Kidney (tissue), 14 donors: ENCODE data around the gene SLC7A4. TPM values are rescaled to one million over a fixed set of nuclear protein-coding genes. Genes with fewer than 3 reads are reported as not detected.

Source experiments
- DNase-seq, 5 donors: peaks; one replicate each; pipeline ENCODE4 v3.0.0-alpha.2; 2013 to 2020
- FAIRE-seq: peaks from 2 replicates; lab custom pipeline; 2012; peaks lifted over from hg19 to GRCh38; lab: Jason Lieb, UNC
- H3K27ac ChIP-seq, 2 donors: one replicate each; pipeline ENCODE4 v1.7.0; 2013; ENCODE audit warnings: low read depth in 2 of 2, low read length in 2 of 2, inconsistent platforms in 1 of 2
- H3K27me3 ChIP-seq: one replicate; pipeline ENCODE4 v1.7.1; 2013; ENCODE audit warnings: low read length, inconsistent platforms; ENCODE audit not compliant: control insufficient read depth, insufficient read depth
- H3K36me3 ChIP-seq, 3 donors: one replicate each; pipeline versions ENCODE4 v1.7.0 to v1.7.1; 2013; ENCODE audit warnings: low read length in 3 of 3, control low read depth in 1 of 3, inconsistent platforms in 1 of 3; ENCODE audit not compliant: insufficient read depth in 3 of 3, control insufficient read depth in 2 of 3
- H3K4me1 ChIP-seq, 3 donors: one replicate each; pipeline versions ENCODE4 v1.7.0 to v1.7.1; 2013; ENCODE audit warnings: low read length in 3 of 3, inconsistent platforms in 1 of 3, low read depth in 1 of 3; ENCODE audit not compliant: control insufficient read depth in 2 of 3, insufficient read depth in 2 of 3
- H3K4me3 ChIP-seq, 3 donors: one replicate each; pipeline versions ENCODE4 v1.7.0 to v1.8.1; 2013; ENCODE audit warnings: low read length in 3 of 3, control low read depth in 1 of 3, inconsistent platforms in 1 of 3
- H3K9ac ChIP-seq, 3 donors: one replicate each; pipeline versions ENCODE4 v1.7.0 to v1.7.1; 2013; ENCODE audit warnings: low read length in 3 of 3, control low read depth in 1 of 3, inconsistent platforms in 1 of 3
- H3K9me3 ChIP-seq, 3 donors: one replicate each; pipeline versions ENCODE4 v1.7.0 to v1.7.1; 2013; ENCODE audit warnings: low read length in 3 of 3, control low read depth in 1 of 3, inconsistent platforms in 1 of 3; ENCODE audit not compliant: control insufficient read depth in 2 of 3, insufficient read depth in 1 of 3
- intact Hi-C: fragments of 100-400 bp; cut with DNase I; formaldehyde crosslinking; loops from one replicate; pipeline ENCODE4 v1.11.1; 2022
- polyA plus RNA-seq: library from polyadenylated mRNA; stranded (reverse); fragments of 350-450 nt; fragmentation: Illumina TruSeq; extraction: RNeasy Lipid Tissue Mini Kit (QIAGEN cat#74804); gene quantifications from one replicate; pipeline ENCODE4 v1.2.3, GENCODE V29; 2014; ENCODE audit warnings: low read depth, low replicate concordance; ENCODE audit not compliant: insufficient read depth
- total RNA-seq: library from RNA; stranded (reverse); fragmentation: NEBNext Ultra II Directional; extraction: Animal tissue kit (Norgen Biotek cat#: 25700); gene quantifications from one replicate; pipeline ENCODE4 v1.2.1, GENCODE V29; 2021
- TF ChIP-seq, protein P1 (sequence below): IDR thresholded peaks from 3 replicates; pipeline ENCODE4 v1.5.1; 2012; ENCODE audit warnings: mild to moderate bottlenecking, moderate library complexity, borderline replicate concordance; ENCODE audit not compliant: insufficient read depth; ENCODE audit errors: extremely low read depth
- donor health status: control.
- donor health status: control.
- donor health status: control.
- donor health status: control.
- donor health status: control.
- donor health status: DM: yes; HTN: yes; CAD: no.
- donor health status: Normal renal cell carcinoma (clear cell type).

SLC7A4 gene
- total and polyA plus RNA-seq, 2 donors from 2014 or later = 0.57 to 1.2 TPM

DNA sequence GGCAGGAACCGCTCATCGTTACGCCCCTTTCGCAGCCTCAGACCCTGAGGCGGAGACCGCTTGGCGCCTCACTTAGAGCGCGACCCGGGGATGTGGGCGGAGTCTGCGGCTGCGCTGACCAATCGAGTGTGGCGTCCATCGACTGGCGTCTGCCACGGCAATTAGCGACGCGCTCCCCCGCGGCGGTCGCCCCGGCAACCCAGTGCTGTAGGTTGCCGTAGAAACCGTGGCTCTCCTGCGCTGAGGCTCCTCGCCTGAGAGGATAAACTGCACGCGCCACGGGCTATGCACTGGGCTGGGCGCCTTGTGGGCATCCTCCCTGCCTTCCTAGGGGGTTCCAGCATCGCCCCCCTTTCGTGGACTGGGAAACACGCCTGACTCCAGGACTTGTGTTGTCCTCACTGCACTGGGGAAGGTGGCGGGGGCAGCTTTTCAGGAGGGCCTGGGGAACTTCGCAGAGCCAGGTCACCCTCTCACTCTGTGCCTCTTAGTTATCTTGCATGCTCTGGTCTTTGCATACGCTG is 18.1 kb downstream of the SLC7A4 start:
- no peak for FAIRE-seq

GRCh38 chr22:21013657-21014201 is 18.6 kb downstream of the SLC7A4 start:
- Histone ChIP-seq H3K9me3 (no peaks in the 10 kb centered on the region), H3K4me3 (peak overlapping the region; percentile 38 to 44 (median 40)), H3K36me3 (no peaks in the 10 kb centered on the region), H3K27ac (no peak overlapping the region), H3K27me3 (no peaks in the 10 kb centered on the region), H3K4me1 (peaks cover 0 to 11% (median 5%) of the 10 kb centered on the region in 3 donors), H3K9ac (no peak overlapping the region)
- DNase-seq (peak in 1 of 5 donors; percentile 47), FAIRE-seq (no peak)
- TF ChIP-seq, protein P1, sequence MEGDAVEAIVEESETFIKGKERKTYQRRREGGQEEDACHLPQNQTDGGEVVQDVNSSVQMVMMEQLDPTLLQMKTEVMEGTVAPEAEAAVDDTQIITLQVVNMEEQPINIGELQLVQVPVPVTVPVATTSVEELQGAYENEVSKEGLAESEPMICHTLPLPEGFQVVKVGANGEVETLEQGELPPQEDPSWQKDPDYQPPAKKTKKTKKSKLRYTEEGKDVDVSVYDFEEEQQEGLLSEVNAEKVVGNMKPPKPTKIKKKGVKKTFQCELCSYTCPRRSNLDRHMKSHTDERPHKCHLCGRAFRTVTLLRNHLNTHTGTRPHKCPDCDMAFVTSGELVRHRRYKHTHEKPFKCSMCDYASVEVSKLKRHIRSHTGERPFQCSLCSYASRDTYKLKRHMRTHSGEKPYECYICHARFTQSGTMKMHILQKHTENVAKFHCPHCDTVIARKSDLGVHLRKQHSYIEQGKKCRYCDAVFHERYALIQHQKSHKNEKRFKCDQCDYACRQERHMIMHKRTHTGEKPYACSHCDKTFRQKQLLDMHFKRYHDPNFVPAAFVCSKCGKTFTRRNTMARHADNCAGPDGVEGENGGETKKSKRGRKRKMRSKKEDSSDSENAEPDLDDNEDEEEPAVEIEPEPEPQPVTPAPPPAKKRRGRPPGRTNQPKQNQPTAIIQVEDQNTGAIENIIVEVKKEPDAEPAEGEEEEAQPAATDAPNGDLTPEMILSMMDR = no peak
- intact Hi-C loops = no loop called here

More for the DNA sequence above, 18.1 kb downstream of the SLC7A4 start:
- H3K36me3 ChIP-seq = no peaks in the 10 kb centered on the region
- DNase-seq = peak; percentile 96 to 98 (median 98)
- H3K4me1 ChIP-seq = peaks cover 0 to 11% (median 5%) of the 10 kb centered on the region in 3 donors
- H3K9ac ChIP-seq = no peak overlapping the region
- H3K27me3 ChIP-seq = no peaks in the 10 kb centered on the region
- TF ChIP-seq, protein P1 = no peak
- no peaks in the 10 kb centered on the region for H3K9me3 ChIP-seq
- H3K4me3 ChIP-seq = peak overlapping the region; percentile 38 to 44 (median 40)
- intact Hi-C loops = no loop called here
- peak overlapping the region in 1 of 2 donors; percentile 32 for H3K27ac ChIP-seq

DNA sequence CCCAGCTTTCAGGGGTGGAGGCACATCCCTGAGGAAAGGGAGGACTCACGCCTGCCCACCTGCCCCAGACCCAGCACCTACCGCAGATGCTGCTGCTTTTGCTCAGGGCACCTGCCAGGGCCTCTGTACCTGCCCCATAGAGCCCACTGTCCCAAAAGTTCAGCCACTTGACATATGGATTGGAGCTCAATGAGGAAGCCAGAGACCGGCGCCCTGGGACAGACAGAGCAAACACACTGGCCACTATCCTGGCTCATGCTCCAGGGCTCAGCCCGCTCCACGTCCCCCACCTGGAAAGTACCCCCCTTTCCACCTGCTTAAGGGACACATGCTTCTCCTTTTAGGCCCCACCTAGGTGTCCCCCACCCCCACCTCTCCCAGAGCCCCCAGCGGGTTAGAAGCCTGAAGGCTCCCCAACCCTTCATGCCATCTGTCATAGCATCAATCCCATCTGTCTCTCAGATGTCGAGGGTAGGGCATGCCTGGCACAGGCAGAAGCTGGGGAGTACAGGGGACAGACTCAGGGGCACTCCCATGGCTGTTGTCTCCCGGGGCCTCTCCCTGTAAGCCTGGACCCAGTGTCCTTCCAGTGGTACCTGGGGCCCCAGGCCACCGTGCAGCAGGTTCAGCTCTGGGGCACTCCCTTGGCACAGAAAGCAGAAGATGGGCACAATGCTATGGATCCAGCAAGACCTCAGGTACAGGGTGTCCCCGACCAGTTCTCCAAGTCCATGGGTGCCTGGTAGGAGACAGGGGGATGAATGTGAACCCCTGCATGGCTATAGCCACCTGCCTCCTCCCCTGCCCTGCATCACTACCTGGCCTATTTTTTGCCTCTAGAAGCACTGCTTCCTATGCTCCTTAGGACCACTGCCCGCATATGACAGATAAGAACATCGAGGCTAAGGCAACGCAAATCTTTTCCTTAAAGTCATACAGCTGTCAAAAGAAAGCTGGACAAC is 19.6 kb downstream of the SLC7A4 start:
- H3K4me3 ChIP-seq = no peak overlapping the region
- DNase-seq (peak in 1 of 5 donors; percentile 54), FAIRE-seq (no peak)
- TF ChIP-seq, protein P1 = no peak
- H3K9me3 ChIP-seq = no peaks in the 10 kb centered on the region
- no peak overlapping the region for H3K27ac ChIP-seq
- H3K36me3 ChIP-seq = no peaks in the 10 kb centered on the region
- intact Hi-C loops = no loop called here
- peaks cover 0 to 11% (median 5%) of the 10 kb centered on the region in 3 donors for H3K4me1 ChIP-seq
- H3K9ac ChIP-seq = no peak overlapping the region
- no peaks in the 10 kb centered on the region for H3K27me3 ChIP-seq
